Colonic mucosa (tissue), 4 donors: ENCODE results near the gene RNPEPL1. TPM values are rescaled to one million over a fixed set of nuclear protein-coding genes. Genes with fewer than 3 reads are reported as not detected.
A peak's percentile ranks its signal among the peaks of the same experiment; 100 is the strongest.

Experiments
- DNase-seq: peaks from one replicate; pipeline ENCODE4 v3.0.0-alpha.2; 2020
- H3K27ac ChIP-seq: fragments of 200-600 bp; one replicate; pipeline ENCODE4 v1.8.0; 2021
- H3K27me3 ChIP-seq: fragments of 200-600 bp; one replicate; pipeline ENCODE4 v1.8.0; 2021
- H3K36me3 ChIP-seq: fragments of 200-600 bp; one replicate; pipeline ENCODE4 v1.8.0; 2021
- H3K4me1 ChIP-seq: fragments of 200-600 bp; one replicate; pipeline ENCODE4 v1.8.0; 2021; ENCODE audit warnings: mild to moderate bottlenecking
- H3K4me3 ChIP-seq: fragments of 200-600 bp; one replicate; pipeline ENCODE4 v1.8.0; 2021
- H3K9ac ChIP-seq, 2 donors: one replicate each; pipeline ENCODE4 v1.7.0; 2013; ENCODE audit warnings: control low read depth in 2 of 2, low read depth in 2 of 2, low read length in 2 of 2
- H3K9me3 ChIP-seq: fragments of 200-600 bp; one replicate; pipeline ENCODE4 v1.8.0; 2021
- CTCF ChIP-seq: fragments of 200-600 bp; IDR thresholded peaks from one replicate; pipeline ENCODE4 v1.8.0; 2022; ENCODE audit warnings: antibody characterized with exemption, mild to moderate bottlenecking
- intact Hi-C: fragments of 100-400 bp; cut with DNase I; formaldehyde crosslinking; loops from one replicate; pipeline ENCODE4 v1.14.1; 2022
- total RNA-seq, 2 donors: library from RNA; stranded (reverse); fragmentation: NEBNext Ultra II Directional in 1 of 2; extraction: Animal tissue kit (Norgen Biotek cat#: 25700) in 1 of 2; gene quantifications; one replicate each; pipeline ENCODE4 v1.2.1, GENCODE V29; 2021
- donor health status: healthy.
- donor health status: DM: no; HTN: no; CAD: no.
- donor health status: DM: no; HTN: no; CAD: no.

RNPEPL1 gene
- total RNA-seq, 2 donors from 2014 or later, result 87.2 to 108 TPM

- Histone ChIP-seq H3K4me3 (no peak within 1 kb of the TSS), H3K9ac (peak within 1 kb of the TSS; percentile 24 to 40), H3K27me3 (no peaks in the 10 kb centered on the region), H3K36me3 (no peaks in the 10 kb centered on the region), H3K27ac (peak within 1 kb of the TSS; percentile 36), H3K4me1 (no peaks in the 10 kb centered on the region), H3K9me3 (no peaks in the 10 kb centered on the region)
- no peak for TF ChIP-seq CTCF
- DNase-seq, result peak; percentile 44
- intact Hi-C loops, result no loop called here
These were observed 56.8 kb downstream of the RNPEPL1 start, which contains the start of gene GPR35 for GRCh38 chr2:240624950-240625621. Gene GPR35, plus strand, starts transcription at chr2:240625480. Its CDS starts 4,473 bp downstream, at chr2:240629953.

GRCh38 chr2:240626531-240627300 is 58.4 kb downstream of the RNPEPL1 start:
- H3K27me3 ChIP-seq, result no peaks in the 10 kb centered on the region
- intact Hi-C loops, result no loop called here
- H3K4me3 ChIP-seq, result no peak overlapping the region
- TF ChIP-seq CTCF, result no peak
- H3K36me3 ChIP-seq, result no peaks in the 10 kb centered on the region
- no peak for DNase-seq
- no peaks in the 10 kb centered on the region for H3K4me1 ChIP-seq
- peak overlapping the region in 1 of 2 donors; percentile 3 for H3K9ac ChIP-seq
- no peak overlapping the region for H3K27ac ChIP-seq
- no peaks in the 10 kb centered on the region for H3K9me3 ChIP-seq

- TF ChIP-seq CTCF, result no peak
- intact Hi-C loops, result no loop called here
- no peak for DNase-seq
- no peak overlapping the region for H3K27ac ChIP-seq
- no peaks in the 10 kb centered on the region for H3K27me3 ChIP-seq
- no peak overlapping the region for H3K4me3 ChIP-seq
- no peaks in the 10 kb centered on the region for H3K36me3 ChIP-seq
- no peaks in the 10 kb centered on the region for H3K9me3 ChIP-seq
- H3K9ac ChIP-seq, result no peak overlapping the region
- no peaks in the 10 kb centered on the region for H3K4me1 ChIP-seq
These were observed 59.6 kb downstream of the RNPEPL1 start for GRCh38 chr2:240627736-240628506.

GRCh38 chr2:240628507-240628807 is 60.2 kb downstream of the RNPEPL1 start:
- H3K27me3 ChIP-seq, result no peaks in the 10 kb centered on the region
- intact Hi-C loops, result no loop called here
- no peak for TF ChIP-seq CTCF
- H3K4me3 ChIP-seq, result no peak overlapping the region
- H3K9me3 ChIP-seq, result no peaks in the 10 kb centered on the region
- H3K4me1 ChIP-seq, result no peaks in the 10 kb centered on the region
- H3K9ac ChIP-seq, result no peak overlapping the region
- DNase-seq, result no peak
- H3K27ac ChIP-seq, result no peak overlapping the region
- no peaks in the 10 kb centered on the region for H3K36me3 ChIP-seq

GRCh38 chr2:240628808-240629618 is 60.7 kb downstream of the RNPEPL1 start:
- intact Hi-C loops, result no loop called here
- no peak overlapping the region for H3K27ac ChIP-seq
- no peaks in the 10 kb centered on the region for H3K9me3 ChIP-seq
- no peaks in the 10 kb centered on the region for H3K36me3 ChIP-seq
- no peak for TF ChIP-seq CTCF
- no peak overlapping the region for H3K4me3 ChIP-seq
- no peaks in the 10 kb centered on the region for H3K27me3 ChIP-seq
- DNase-seq, result no peak
- H3K4me1 ChIP-seq, result no peaks in the 10 kb centered on the region
- no peak overlapping the region for H3K9ac ChIP-seq
